Heart right ventricle (tissue), 16 donors: ENCODE results near the gene ZSCAN26. TPM values are rescaled to one million over a fixed set of nuclear protein-coding genes. Genes with fewer than 3 reads are reported as not detected.
A peak's percentile ranks its signal among the peaks of the same experiment; 100 is the strongest.

Source experiments
- ATAC-seq, 8 donors: fragments of 200-7000 bp; cut with Tn5 transposase; one replicate each; pipeline ENCODE4 v1.9.1; 2020; ENCODE audit warnings: mild to moderate bottlenecking in 8 of 8, moderate library complexity in 8 of 8, moderate number of reproducible peaks in 1 of 8
- DNase-seq, 2 donors: peaks; one replicate each; pipeline ENCODE4 v3.0.0-alpha.2; 2020
- H3K27ac ChIP-seq, 10 donors: fragments of 200-600 bp; sonication (generic) in 2 of 10; one replicate each; pipeline versions ENCODE4 v1.5.0 to v1.8.0; 2020 to 2022; ENCODE audit warnings: mild to moderate bottlenecking in 3 of 10
- H3K27me3 ChIP-seq, 7 donors: fragments of 200-600 bp; one replicate each; pipeline ENCODE4 v1.8.0; 2021 to 2022; ENCODE audit warnings: mild to moderate bottlenecking in 2 of 7
- H3K36me3 ChIP-seq, 9 donors: fragments of 200-600 bp; sonication (generic) in 1 of 9; one replicate each; pipeline versions ENCODE4 v1.5.0 to v1.8.0; 2020 to 2022; ENCODE audit warnings: mild to moderate bottlenecking in 2 of 9
- H3K4me1 ChIP-seq, 9 donors: fragments of 200-600 bp; sonication (generic) in 1 of 9; one replicate each; pipeline versions ENCODE4 v1.5.0 to v1.8.0; 2020 to 2022; ENCODE audit warnings: mild to moderate bottlenecking in 4 of 9
- H3K4me3 ChIP-seq, 10 donors: fragments of 200-600 bp; sonication (generic) in 2 of 10; one replicate each; pipeline versions ENCODE4 v1.5.0 to v1.8.0; 2020 to 2022; ENCODE audit warnings: mild to moderate bottlenecking in 7 of 10, moderate library complexity in 2 of 10
- H3K9me3 ChIP-seq, 11 donors: fragments of 200-600 bp in 10 of 11; sonication (generic) in 2 of 11; one replicate each; pipeline versions ENCODE4 v1.5.0 to v1.8.0; 2013 to 2022; ENCODE audit warnings: mild to moderate bottlenecking in 2 of 11, control low read depth in 1 of 11, moderate library complexity in 1 of 11
- CTCF ChIP-seq, 9 donors: fragments of 200-600 bp; sonication (generic) in 2 of 9; IDR thresholded peaks; one replicate each; pipeline versions ENCODE4 v1.5.0 to v1.8.0; 2021 to 2022; ENCODE audit warnings: antibody characterized with exemption in 9 of 9, mild to moderate bottlenecking in 5 of 9, moderate library complexity in 1 of 9
- WGBS, 2 donors: extraction: QIAGEN DNeasy Blood & Tissue Kit; methylation state at CpG; one replicate each; pipeline ENCODE4 v1.1.7; 2013; ENCODE audit warnings: inconsistent platforms in 1 of 2; 5-methylcytosine and 5-hydroxymethylcytosine counted together
- intact Hi-C, 10 donors: fragments of 100-400 bp; cut with DNase I; formaldehyde crosslinking; loops; one replicate each; pipeline versions ENCODE4 v1.11.1 to v1.14.2; 2022
- polyA plus RNA-seq, 2 donors: library from polyadenylated mRNA; stranded (reverse); fragments of 200-250 nt; gene quantifications; one replicate each; pipeline ENCODE4 v1.2.3, GENCODE V29; 2013
- total RNA-seq, 10 donors: library from RNA; stranded (reverse); fragmentation: NEBNext Ultra II Directional in 3 of 10; extraction: Animal tissue kit (Norgen Biotek cat#: 25700) in 3 of 10; gene quantifications; one replicate each; pipeline versions ENCODE4 v1.2.1 to v1.2.4, GENCODE V29; 2021 to 2023
- donor health status: Arrhythmogenic right ventricular cardiomyopathy.
- donor health status: ischemic (EF 13 %, LVEDD 7.1; RV severe dilation, severe dysfunction).
- donor health status: healthy with polysubstance abuse.
- donor health status: DM: no; HTN: yes; CAD: no.
- donor health status: DM: no; HTN: no; CAD: no.
- donor health status: ischemic (EF 25% LVEDD 6.9; RV normal size, moderate dysfunction).
- donor health status: ischemic (EF 25% LVEDD 5.7; RV mildly dilated, moderate dysfunction).
- donor health status: healthy.
- donor health status: DM: yes; HTN: yes; CAD: no.
- donor health status: Ischemic cardiomyopathy.
- donor health status: ischemic (EF 35%, LVEDD 5.7; RV mildly dilated, moderate dysfunction).
- donor health status: nonischemic (EF 11% LVEDD 7.7; RV severe dilation, severe dysfunction).
- donor health status: DM: yes; HTN: yes; CAD: no.
- donor health status: PGD.
- donor health status: ischemic (EF 29% LVEDD 5.4; RV normal size, mild dysfunction).
- donor health status: nonischemic (EF 23%, LVEDD 6.1; RV moderate dilation, normal function).

The ZSCAN26 gene
- total and polyA plus RNA-seq, 12 donors, result 7.5 to 17.8 (median 12.7) TPM

DNA sequence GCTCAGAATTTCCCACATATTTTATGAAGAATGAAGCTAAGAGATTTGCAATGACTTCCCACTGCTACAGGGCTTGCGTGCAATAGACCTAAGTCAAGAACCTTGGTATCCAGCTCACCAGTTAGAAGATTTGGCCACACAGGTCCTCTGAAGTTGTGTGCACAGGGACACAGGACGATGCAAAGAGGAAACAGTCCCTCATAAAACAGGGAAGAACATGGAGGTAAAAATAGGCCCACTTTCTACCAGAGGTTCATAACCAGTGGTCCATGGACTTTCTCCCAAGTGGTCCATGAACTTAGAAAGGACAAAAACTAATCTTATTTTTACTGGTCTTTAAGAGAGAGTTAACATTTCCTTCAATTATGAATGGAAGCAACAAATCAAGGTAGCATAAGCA lies 16.2 kb upstream of the ZSCAN26 start:
- Histone ChIP-seq H3K27ac (no peak overlapping the region), H3K4me1 (peaks cover 9 to 36% (median 22%) of the 10 kb centered on the region in 9 donors), H3K36me3 (peaks cover 0 to 40% (median 16%) of the 10 kb centered on the region in 9 donors), H3K4me3 (peak overlapping the region in 8 of 10 donors; percentile 74 to 98 (median 90)), H3K27me3 (no peaks in the 10 kb centered on the region), H3K9me3 (no peaks in the 10 kb centered on the region)
- intact Hi-C loops, result loop anchor here in 6 of 10 donors (5.0 to 10.0 kb wide), 4 partner anchors 33 to 116 kb away; no protein-coding TSS in a partner anchor
- ATAC-seq (no peak), DNase-seq (no peak)
- TF ChIP-seq CTCF (IDR thresholded peaks at IDR 0.05), result no peak
- WGBS, 2 donors, result 79 to 83% methylated on average over 2 of the region's 2 CpGs

DNA sequence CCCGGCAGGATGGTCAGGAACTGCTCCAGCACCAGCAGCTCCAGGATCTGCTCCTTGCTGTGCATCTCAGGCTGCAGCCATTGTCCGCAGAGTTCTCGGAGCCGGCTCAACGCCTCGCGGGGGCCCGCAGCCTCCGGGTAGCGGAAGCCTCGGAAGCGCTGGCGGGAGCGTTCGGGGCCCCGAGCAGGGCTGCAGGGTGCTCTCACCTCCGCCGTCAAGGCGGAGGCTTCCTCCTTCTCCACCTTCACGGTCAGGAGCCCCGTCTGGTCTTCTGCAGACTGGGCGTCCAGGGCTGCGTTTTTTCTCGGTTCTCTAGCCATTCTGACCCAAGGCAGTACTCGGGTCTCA lies 15.3 kb upstream of the ZSCAN26 start:
- intact Hi-C loops, result loop anchor here in 6 of 10 donors (1.0 to 10.0 kb wide), 5 partner anchors 15 to 117 kb away; no protein-coding TSS in a partner anchor
- no peaks in the 10 kb centered on the region for H3K27me3 ChIP-seq
- H3K36me3 ChIP-seq, result peaks cover 0 to 32% (median 10%) of the 10 kb centered on the region in 9 donors
- peak overlapping the region; percentile 59 to 98 (median 89) for H3K4me3 ChIP-seq
- H3K4me1 ChIP-seq, result peaks cover 9 to 36% (median 22%) of the 10 kb centered on the region in 9 donors
- ATAC-seq (peak; percentile 13 to 48 (median 46)), DNase-seq (no peak)
- H3K9me3 ChIP-seq, result no peaks in the 10 kb centered on the region
- peak overlapping the region in 9 of 10 donors; percentile 28 to 87 (median 68) for H3K27ac ChIP-seq
- 0% methylated on average over 25 of the region's 25 CpGs for WGBS, 2 donors
- no peak for TF ChIP-seq CTCF (IDR thresholded peaks at IDR 0.05)

- intact Hi-C loops, result loop anchor here in 6 of 10 donors (1.0 to 10.0 kb wide), 5 partner anchors 14 to 117 kb away; no protein-coding TSS in a partner anchor
- Histone ChIP-seq H3K4me3 (peak within 1 kb of the TSS; percentile 59 to 98 (median 89)), H3K36me3 (peaks cover 0 to 25% (median 10%) of the 10 kb centered on the region in 9 donors), H3K27ac (peak within 1 kb of the TSS in 9 of 10 donors; percentile 28 to 87 (median 68)), H3K9me3 (no peaks in the 10 kb centered on the region), H3K27me3 (no peaks in the 10 kb centered on the region), H3K4me1 (peaks cover 9 to 36% (median 22%) of the 10 kb centered on the region in 9 donors)
- 5 to 8% methylated on average over 14 of the region's 14 CpGs for WGBS, 2 donors
- ATAC-seq, result peak; percentile 95 to 99 (median 98)
- no peak for TF ChIP-seq CTCF (IDR thresholded peaks at IDR 0.05)
- DNase-seq, result peak; percentile 46 to 94
Measured at GRCh38 chr6:28252009-28252975, 14.7 kb upstream of the ZSCAN26 start, which contains the start of gene ZKSCAN4. ZKSCAN4 (minus strand) TSS chr6:28252269; CDS start chr6:28251980, 289 bp downstream.

- H3K4me3 ChIP-seq, result no peak overlapping the region
- intact Hi-C loops, result loop anchor here in 6 of 10 donors (5.0 to 10.0 kb wide), 4 partner anchors 37 to 119 kb away; no protein-coding TSS in a partner anchor
- no peaks in the 10 kb centered on the region for H3K27me3 ChIP-seq
- WGBS, 2 donors, result 76 to 77% methylated on average over 1 of the region's 1 CpG
- H3K36me3 ChIP-seq, result peaks cover 0 to 7% (median 0%) of the 10 kb centered on the region in 9 donors
- TF ChIP-seq CTCF (IDR thresholded peaks at IDR 0.05), result no peak
- DNase-seq (no peak), ATAC-seq (no peak)
- peaks cover 0 to 8% (median 0%) of the 10 kb centered on the region in 11 donors for H3K9me3 ChIP-seq
- peaks cover 9 to 42% (median 24%) of the 10 kb centered on the region in 9 donors for H3K4me1 ChIP-seq
- H3K27ac ChIP-seq, result peak overlapping the region in 1 of 10 donors; percentile 87
Measured at GRCh38 chr6:28254121-28254519, 12.8 kb upstream of the ZSCAN26 start.
